ENCODE results near the gene ADCY2.

Gene ADCY2

DNA sequence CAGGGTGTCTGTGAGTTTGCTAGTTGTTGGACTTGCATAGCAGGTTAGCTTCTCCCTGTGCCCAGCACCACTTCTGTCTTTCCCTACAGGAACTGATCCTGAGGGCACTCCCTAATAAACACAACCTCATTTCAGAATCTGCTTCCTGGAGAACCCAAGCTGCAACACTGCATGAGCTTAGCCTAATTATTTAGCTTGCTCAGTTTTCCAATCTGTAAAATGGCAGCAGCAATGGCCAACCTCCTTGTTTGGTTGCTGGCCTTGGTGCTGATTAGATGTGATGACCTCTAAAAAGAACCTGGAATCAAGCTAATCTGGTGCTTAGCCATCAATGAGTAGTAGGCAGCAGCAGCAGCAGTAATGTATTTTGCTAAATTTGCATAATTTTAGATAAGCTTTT lies 133.9 kb downstream of the ADCY2 start:
- CTCF ChIA-PET: interaction anchor here (1.4 kb wide), 1 partner anchor 10 kb away, joined by 4 read pairs; no protein-coding TSS in a partner anchor

DNA sequence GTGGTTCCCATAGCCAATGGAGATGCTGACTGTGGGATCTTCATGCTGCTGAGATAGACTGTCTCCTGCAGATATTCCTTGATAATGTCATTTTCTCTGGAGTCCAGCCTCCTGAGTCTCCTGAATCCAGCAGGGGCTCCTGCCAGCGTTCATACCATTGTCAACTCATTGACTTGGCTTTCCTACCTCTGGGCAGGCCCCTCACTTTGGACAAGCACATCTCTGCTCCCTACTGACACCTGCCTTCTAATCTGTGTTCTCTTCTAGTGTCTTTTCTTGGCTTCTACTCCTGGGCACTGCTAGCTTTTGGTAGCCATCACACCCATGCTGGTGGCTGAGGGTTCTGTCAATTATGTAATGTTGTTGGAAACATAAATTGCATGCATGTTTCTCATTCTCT lies 138.0 kb downstream of the ADCY2 start:
- POLR2A ChIA-PET: no interaction called here
- CTCF ChIA-PET: no interaction called here
- TF ChIP-seq, protein P1, sequence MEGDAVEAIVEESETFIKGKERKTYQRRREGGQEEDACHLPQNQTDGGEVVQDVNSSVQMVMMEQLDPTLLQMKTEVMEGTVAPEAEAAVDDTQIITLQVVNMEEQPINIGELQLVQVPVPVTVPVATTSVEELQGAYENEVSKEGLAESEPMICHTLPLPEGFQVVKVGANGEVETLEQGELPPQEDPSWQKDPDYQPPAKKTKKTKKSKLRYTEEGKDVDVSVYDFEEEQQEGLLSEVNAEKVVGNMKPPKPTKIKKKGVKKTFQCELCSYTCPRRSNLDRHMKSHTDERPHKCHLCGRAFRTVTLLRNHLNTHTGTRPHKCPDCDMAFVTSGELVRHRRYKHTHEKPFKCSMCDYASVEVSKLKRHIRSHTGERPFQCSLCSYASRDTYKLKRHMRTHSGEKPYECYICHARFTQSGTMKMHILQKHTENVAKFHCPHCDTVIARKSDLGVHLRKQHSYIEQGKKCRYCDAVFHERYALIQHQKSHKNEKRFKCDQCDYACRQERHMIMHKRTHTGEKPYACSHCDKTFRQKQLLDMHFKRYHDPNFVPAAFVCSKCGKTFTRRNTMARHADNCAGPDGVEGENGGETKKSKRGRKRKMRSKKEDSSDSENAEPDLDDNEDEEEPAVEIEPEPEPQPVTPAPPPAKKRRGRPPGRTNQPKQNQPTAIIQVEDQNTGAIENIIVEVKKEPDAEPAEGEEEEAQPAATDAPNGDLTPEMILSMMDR (IDR thresholded peaks at IDR 0.05; ENCODE audit: control extremely low read depth, extremely low read depth, low read depth, missing control alignments): no peak
- DNase-seq (ENCODE audit: extremely low spot score): no peak

More for the DNA sequence above, 133.9 kb downstream of the ADCY2 start:
- TF ChIP-seq, protein P1 (IDR thresholded peaks at IDR 0.05; ENCODE audit: control extremely low read depth, extremely low read depth, low read depth, missing control alignments): no peak
- DNase-seq (ENCODE audit: extremely low spot score): no peak
- POLR2A ChIA-PET: no interaction called here

GRCh38 chr5:7534505-7534904 lies 138.6 kb downstream of the ADCY2 start:
- POLR2A ChIA-PET: no interaction called here
- CTCF ChIA-PET: interaction anchor here (1.2 kb wide), 1 partner anchor 17 kb away, joined by 3 read pairs; no protein-coding TSS in a partner anchor
- DNase-seq (ENCODE audit: extremely low spot score): no peak
- TF ChIP-seq, protein P1 (IDR thresholded peaks at IDR 0.05; ENCODE audit: control extremely low read depth, extremely low read depth, low read depth, missing control alignments): no peak

DNA sequence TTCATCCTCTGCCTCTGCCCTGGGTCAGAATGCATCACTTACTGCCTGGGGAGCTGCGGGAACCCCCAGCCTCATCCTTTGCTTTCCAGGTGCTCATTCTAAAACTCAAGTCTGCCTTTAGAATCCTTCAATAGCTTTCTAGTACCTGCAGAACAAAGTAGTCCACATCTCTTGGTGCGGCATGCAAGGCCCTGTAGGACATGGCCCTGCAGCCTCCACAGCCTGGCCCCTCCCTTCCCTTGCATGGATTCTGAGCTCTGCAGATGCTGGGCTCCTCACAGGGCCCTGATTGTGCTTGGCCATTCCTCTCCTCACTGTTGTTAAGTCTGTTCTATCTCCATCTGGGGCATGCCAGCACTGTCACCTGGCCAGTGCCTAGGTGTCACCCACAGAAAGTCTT lies 141.6 kb downstream of the ADCY2 start:
- ChIA-PET POLR2A (no interaction called here), CTCF (interaction anchor here (0.8 kb wide), 1 partner anchor 10 kb away, joined by 3 read pairs; no protein-coding TSS in a partner anchor)
- TF ChIP-seq, protein P1 (IDR thresholded peaks at IDR 0.05; ENCODE audit: control extremely low read depth, extremely low read depth, low read depth, missing control alignments): no peak
- DNase-seq (ENCODE audit: extremely low spot score): no peak

GRCh38 chr5:7539571-7539970 lies 143.6 kb downstream of the ADCY2 start:
- ChIA-PET CTCF (interaction anchor here (1.7 kb wide), 1 partner anchor 16 kb away, joined by 4 read pairs; no protein-coding TSS in a partner anchor), POLR2A (no interaction called here)
- DNase-seq (ENCODE audit: extremely low spot score): no peak
- TF ChIP-seq, protein P1 (IDR thresholded peaks at IDR 0.05; ENCODE audit: control extremely low read depth, extremely low read depth, low read depth, missing control alignments): no peak

DNA sequence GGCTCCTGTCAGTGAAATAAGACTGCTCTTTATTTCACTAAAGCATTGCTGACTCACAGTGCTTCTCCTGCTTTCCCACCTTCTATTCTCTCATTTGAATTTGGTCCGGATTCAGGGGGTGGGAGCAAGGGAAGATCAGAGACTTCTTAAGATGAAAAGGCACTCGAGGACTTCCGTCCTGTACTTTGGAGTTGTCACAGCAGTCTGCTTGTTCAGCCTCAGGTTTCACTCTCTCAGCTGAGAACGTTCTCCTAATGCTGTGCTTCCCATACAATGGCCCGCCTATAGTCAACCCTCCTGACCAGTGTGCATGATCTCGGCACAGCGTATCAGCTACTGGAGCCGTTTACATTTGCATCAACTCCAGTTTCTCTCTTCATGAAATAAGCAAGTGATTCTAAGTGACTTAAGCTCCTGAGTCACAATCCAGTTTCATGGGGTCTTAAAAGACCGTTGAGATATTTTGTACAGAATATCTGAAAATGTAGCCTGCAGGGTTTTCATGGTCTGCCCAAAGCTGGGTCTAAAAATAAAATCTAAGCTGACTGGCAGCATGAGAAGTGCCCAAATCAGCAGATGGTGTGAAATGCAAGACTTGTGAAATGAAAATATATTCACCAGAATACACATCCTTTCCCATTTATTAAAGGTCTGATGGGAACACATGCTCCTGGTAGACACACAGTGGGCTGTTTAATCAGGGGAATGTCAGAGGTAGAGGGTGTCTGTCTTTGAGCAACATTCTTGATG lies 145.0 kb downstream of the ADCY2 start:
- CTCF ChIA-PET: no interaction called here
- TF ChIP-seq, protein P1 (IDR thresholded peaks at IDR 0.05; ENCODE audit: control extremely low read depth, extremely low read depth, low read depth, missing control alignments): no peak
- POLR2A ChIA-PET: no interaction called here
- no peak for DNase-seq (ENCODE audit: extremely low spot score)
